BLaER1 treated with 17β-estradiol and CSF1 and Interleukin-3, amounts not matched to agents 10 nM and 100 nM (cell line): ENCODE measurements around the gene PRDM11.

Experiments used
- H3K27ac ChIP-seq, 11 experiments: shearing (Covaris generic); formaldehyde crosslinking; 2 replicates each; pipeline ENCODE4 v1.8.1; 2022
- H3K27me3 ChIP-seq, 11 experiments: shearing (Covaris generic); formaldehyde crosslinking; 2 replicates each; pipeline ENCODE4 v1.8.1; 2022
- H3K36me3 ChIP-seq, 11 experiments: shearing (Covaris generic); formaldehyde crosslinking; 2 replicates each; pipeline ENCODE4 v1.8.1; 2022
- H3K4me1 ChIP-seq, 10 experiments: shearing (Covaris generic); formaldehyde crosslinking; 2 replicates each; pipeline ENCODE4 v1.8.1; 2022
- H3K4me2 ChIP-seq, 11 experiments: shearing (Covaris generic); formaldehyde crosslinking; 2 replicates each; pipeline ENCODE4 v1.8.1; 2022
- H3K4me3 ChIP-seq, 10 experiments: shearing (Covaris generic); formaldehyde crosslinking; 2 replicates each; pipeline ENCODE4 v1.8.1; 2022
- H3K9ac ChIP-seq, 11 experiments: shearing (Covaris generic); formaldehyde crosslinking; 2 replicates each; pipeline ENCODE4 v1.8.1; 2022
- H3K9me3 ChIP-seq, 11 experiments: shearing (Covaris generic); formaldehyde crosslinking; replicated peaks in 1 of 11; 2 replicates each; pipeline ENCODE4 v1.8.1; 2022
- H4K20me1 ChIP-seq, 11 experiments: shearing (Covaris generic); formaldehyde crosslinking; 2 replicates each; pipeline ENCODE4 v1.8.1; 2022
- Cebpa-rat ChIP-seq, 11 experiments: shearing (Covaris generic); IDR thresholded peaks; 2 replicates each; pipeline ENCODE4 v1.8.1; 2022

The PRDM11 gene

DNA sequence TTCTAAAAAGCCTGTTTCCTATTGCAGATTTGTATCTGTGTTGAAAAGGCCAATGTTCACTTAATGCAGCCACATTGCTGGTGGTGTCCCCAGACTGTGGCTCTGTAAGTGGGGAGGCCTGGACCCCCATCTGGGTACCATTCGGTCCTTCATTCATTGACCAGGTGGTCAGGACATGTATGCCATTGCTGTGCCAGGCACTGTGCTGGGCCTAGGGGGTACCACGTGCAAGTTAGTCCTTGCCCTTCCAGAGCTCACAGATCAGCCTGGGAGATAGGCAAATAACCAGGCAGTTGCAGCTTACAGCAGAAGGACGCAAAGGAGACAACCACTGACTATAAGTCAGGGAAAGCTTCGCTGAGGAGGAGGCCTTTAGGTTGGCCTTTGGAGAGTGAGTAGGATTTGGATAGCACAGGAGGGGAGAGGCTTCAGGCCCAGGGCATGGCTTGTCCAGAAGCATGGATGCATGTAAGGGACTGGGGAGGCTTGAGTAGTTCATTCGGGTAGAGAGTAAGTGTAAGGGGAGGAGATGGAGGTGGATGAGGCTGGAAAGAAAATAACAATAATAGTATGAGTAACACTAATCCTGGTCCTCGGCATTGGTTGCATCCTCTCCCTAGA is 5.0 kb downstream of the PRDM11 start:
- Histone ChIP-seq H3K27ac (no peak overlapping the region), H3K9ac (no peak overlapping the region)

DNA sequence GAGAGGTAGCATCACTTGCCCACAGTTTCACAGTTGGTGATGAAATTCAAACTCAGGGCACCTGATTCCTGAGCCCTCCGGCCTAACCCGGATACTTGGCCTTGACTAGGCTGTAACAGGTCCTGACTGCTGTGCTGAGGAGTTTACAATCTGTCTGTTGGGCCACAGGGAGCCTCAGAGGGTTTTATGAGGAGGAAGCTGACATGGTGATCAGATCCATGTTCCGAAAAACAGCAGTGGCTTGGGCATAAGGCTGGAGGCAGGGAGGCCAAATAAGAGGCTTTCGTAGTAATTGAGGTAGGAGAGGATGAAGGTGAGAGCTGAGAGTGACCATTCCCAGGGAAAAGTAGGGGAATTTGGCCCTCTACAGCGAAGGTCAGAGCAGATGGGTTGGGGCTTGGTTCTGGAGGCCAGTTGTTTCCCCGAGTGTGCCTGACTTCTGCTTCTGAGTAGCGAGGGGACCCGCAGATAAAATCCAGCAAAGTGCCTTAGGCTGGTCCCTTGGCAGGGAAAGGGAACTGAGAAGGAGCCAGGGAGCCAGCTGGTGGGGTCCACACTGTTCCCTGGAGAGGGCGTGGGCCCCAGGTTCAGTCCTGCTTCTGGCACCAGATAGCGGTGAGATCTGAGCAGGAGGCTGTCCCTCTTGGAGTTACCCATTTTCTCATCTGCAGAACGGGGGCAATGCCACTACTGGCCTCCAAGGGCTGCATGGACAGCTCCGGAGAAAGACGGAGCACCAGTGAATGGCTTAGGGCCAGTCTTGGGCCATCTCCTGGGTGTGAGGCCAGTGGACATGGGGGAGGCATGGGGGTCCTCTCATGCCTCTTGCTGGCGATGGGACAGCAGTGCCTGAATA is 6.5 kb downstream of the PRDM11 start:
- Histone ChIP-seq H3K9ac (no peak overlapping the region), H4K20me1 (peaks cover 0 to 91% (median 60%) of the 10 kb centered on the region in 11 experiments; a peak in 18 of 22 replicates), H3K4me2 (peak overlapping the region in 10 of 11 experiments; percentile 5 to 48 (median 30); a peak in 12 of 22 replicates), H3K27me3 (no peaks in the 10 kb centered on the region), H3K4me3 (no peak overlapping the region), H3K4me1 (peaks cover 12 to 59% (median 49%) of the 10 kb centered on the region in 10 experiments), H3K9me3 (peaks cover 0 to 4% (median 0%) of the 10 kb centered on the region in 11 experiments; a peak in 1 of 22 replicates), H3K36me3 (no peaks in the 10 kb centered on the region), H3K27ac (no peak overlapping the region)
- TF ChIP-seq Cebpa-rat (IDR thresholded peaks at IDR 0.05): no peak

More for the DNA sequence above, 5.0 kb downstream of the PRDM11 start:
- TF ChIP-seq Cebpa-rat (IDR thresholded peaks at IDR 0.05): no peak
- H4K20me1 ChIP-seq: peaks cover 0 to 76% (median 49%) of the 10 kb centered on the region in 11 experiments; a peak in 17 of 22 replicates
- H3K36me3 ChIP-seq: no peaks in the 10 kb centered on the region
- H3K4me3 ChIP-seq: no peak overlapping the region
- peaks cover 0 to 4% (median 0%) of the 10 kb centered on the region in 11 experiments; a peak in 1 of 22 replicates for H3K9me3 ChIP-seq
- H3K4me1 ChIP-seq: peaks cover 7 to 51% (median 41%) of the 10 kb centered on the region in 10 experiments
- H3K27me3 ChIP-seq: no peaks in the 10 kb centered on the region
- H3K4me2 ChIP-seq: no peak overlapping the region

DNA sequence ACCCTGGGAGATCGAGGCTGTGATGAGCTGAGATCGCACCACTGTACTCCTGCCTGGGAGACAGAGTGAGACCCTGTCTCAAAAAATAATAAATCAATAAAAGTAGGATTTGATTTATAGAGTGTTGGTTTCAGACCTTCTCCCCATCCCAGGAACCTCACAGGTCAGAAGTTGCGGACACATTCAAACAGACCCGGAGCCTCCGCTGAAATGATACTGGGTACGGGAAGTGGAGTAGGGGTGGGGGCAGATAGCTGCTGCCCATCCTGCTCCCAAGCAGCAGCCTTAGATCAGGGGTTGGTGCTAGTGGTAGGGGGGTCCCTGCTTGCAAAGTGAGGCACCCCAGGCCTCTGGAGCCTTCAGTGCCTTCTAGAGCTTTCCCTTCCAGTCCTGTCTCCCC is 7.8 kb downstream of the PRDM11 start:
- Histone ChIP-seq H3K9me3 (peaks cover 0 to 4% (median 0%) of the 10 kb centered on the region in 11 experiments; a peak in 1 of 22 replicates), H4K20me1 (peaks cover 0 to 97% (median 73%) of the 10 kb centered on the region in 11 experiments; a peak in 19 of 22 replicates), H3K27me3 (no peaks in the 10 kb centered on the region), H3K4me1 (peaks cover 23 to 65% (median 57%) of the 10 kb centered on the region in 10 experiments), H3K36me3 (no peaks in the 10 kb centered on the region), H3K4me3 (no peak overlapping the region), H3K9ac (no peak overlapping the region), H3K4me2 (peak overlapping the region in 7 of 11 experiments; percentile 18 to 54 (median 29); a peak in 10 of 22 replicates), H3K27ac (no peak overlapping the region)
- no peak for TF ChIP-seq Cebpa-rat (IDR thresholded peaks at IDR 0.05)

DNA sequence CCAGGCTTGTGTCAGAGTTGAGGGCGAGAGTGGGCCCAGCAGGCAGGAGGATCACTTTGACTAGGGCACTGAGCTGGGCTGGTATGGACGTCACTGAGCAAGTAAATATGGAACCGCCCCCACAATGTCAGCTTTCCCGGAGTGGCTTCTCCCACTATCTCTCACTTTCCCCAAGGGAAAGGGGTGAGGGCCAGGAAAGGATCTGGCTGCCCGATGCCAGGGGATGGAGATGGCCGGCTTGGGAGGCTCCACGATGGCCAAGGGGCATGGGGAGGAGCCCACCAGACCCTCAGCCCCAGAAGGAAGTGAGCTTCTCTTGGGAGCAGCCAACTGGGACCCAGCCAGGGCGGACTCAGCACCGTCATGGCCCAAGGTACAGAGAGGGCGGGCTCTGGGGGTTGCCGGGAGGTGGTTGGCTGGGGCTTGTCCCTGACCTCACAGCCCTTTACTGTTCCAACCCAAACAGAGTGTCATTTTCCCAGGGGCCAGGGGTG is 8.7 kb downstream of the PRDM11 start:
- Histone ChIP-seq H3K9ac (no peak overlapping the region), H3K4me3 (no peak overlapping the region), H3K9me3 (no peaks in the 10 kb centered on the region), H3K27ac (no peak overlapping the region), H3K4me2 (peak overlapping the region in 8 of 11 experiments; percentile 2 to 54 (median 34); a peak in 14 of 22 replicates), H3K4me1 (peaks cover 23 to 73% (median 64%) of the 10 kb centered on the region in 10 experiments), H4K20me1 (peaks cover 0 to 97% (median 81%) of the 10 kb centered on the region in 11 experiments; a peak in 19 of 22 replicates), H3K27me3 (no peaks in the 10 kb centered on the region), H3K36me3 (no peaks in the 10 kb centered on the region)
- no peak for TF ChIP-seq Cebpa-rat (IDR thresholded peaks at IDR 0.05)

DNA sequence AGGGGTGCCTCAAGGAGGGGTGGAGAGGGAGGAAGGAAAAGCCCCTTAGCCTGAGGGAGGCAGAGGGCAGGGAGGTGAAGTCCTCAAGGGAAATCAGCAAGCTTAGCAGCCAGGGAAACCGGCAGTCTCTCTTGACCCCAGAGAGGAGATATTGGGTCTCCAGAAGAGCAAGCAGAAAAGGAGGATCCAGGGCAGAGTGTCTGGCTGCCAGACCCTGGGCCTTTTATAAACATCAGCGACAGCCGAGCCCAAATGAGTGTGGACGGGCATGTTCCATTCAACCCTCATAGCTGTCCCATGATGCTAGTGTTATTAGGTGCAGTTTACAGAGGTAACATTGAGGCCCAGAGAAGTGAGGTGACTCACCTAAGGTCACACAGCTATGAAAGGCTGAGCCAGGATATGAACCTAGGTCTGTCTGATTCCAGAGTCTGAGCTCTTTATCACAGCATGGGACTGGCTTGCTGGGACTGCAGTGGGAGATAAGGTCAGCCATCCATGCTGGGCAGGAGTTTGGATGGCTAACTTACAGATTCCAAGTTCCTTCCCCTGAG is 9.3 kb downstream of the PRDM11 start:
- Histone ChIP-seq H3K4me2 (peak overlapping the region in 6 of 11 experiments; percentile 2 to 54 (median 42); a peak in 8 of 22 replicates), H3K27me3 (no peaks in the 10 kb centered on the region), H3K27ac (no peak overlapping the region), H3K4me1 (peaks cover 23 to 79% (median 67%) of the 10 kb centered on the region in 10 experiments), H4K20me1 (peaks cover 0 to 97% (median 84%) of the 10 kb centered on the region in 11 experiments; a peak in 19 of 22 replicates), H3K9me3 (no peaks in the 10 kb centered on the region), H3K4me3 (no peak overlapping the region), H3K9ac (no peak overlapping the region), H3K36me3 (no peaks in the 10 kb centered on the region)
- TF ChIP-seq Cebpa-rat (IDR thresholded peaks at IDR 0.05): no peak

DNA sequence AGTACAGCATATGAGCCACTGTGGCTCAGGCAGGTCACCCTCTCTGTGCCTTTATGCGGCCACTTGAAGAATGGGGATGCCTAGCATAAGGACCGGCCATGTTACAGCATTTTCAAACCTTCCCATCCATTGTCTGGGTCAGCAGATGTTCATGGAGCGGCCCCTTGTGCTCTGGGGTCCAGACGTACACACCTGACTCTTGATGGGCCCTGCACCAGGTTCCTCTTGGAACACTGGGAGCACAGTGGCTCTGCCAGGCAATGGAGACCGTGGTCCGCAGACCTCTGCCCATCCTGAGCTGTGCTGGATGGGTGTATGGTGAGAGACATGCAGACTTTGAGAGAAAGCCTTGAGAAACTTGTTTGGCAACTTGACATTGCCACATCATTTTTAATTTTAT is 9.8 kb downstream of the PRDM11 start:
- H3K9ac ChIP-seq: no peak overlapping the region
- H3K4me3 ChIP-seq: no peak overlapping the region
- peaks cover 23 to 84% (median 72%) of the 10 kb centered on the region in 10 experiments for H3K4me1 ChIP-seq
- peak overlapping the region in 1 of 11 experiments; percentile 89; a peak in 2 of 22 replicates for H3K4me2 ChIP-seq
- no peaks in the 10 kb centered on the region for H3K36me3 ChIP-seq
- H4K20me1 ChIP-seq: peaks cover 0 to 97% (median 85%) of the 10 kb centered on the region in 11 experiments; a peak in 19 of 22 replicates
- no peaks in the 10 kb centered on the region for H3K9me3 ChIP-seq
- no peak for TF ChIP-seq Cebpa-rat (IDR thresholded peaks at IDR 0.05)
- no peak overlapping the region for H3K27ac ChIP-seq
- no peaks in the 10 kb centered on the region for H3K27me3 ChIP-seq

DNA sequence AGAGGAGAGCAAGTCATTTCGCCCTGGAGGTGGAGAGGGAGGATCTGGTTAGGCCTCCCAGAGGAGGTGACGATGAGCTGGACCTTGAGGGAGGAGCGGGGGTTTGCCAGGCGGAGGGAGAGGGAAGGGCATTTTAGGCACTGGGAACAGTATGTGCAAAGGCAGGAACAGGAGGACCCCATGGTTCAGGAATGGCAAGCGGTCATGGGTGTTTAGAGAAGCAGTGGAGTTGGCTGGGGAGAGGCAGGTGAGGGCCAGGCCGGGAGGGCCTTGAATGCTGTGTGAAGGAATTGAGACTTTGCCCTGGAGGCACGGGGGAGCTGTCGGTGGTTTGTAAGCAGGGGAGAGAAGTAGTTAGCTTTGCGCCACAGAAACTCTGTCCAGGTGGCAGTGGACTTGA is 10.3 kb downstream of the PRDM11 start:
- Histone ChIP-seq H3K9ac (peak overlapping the region in 1 of 11 experiments; percentile 2; a peak in 1 of 22 replicates), H3K27ac (no peak overlapping the region), H3K27me3 (no peaks in the 10 kb centered on the region), H3K9me3 (no peaks in the 10 kb centered on the region), H3K4me2 (peak overlapping the region in 9 of 11 experiments; percentile 51 to 90 (median 83); a peak in 11 of 22 replicates), H3K36me3 (no peaks in the 10 kb centered on the region), H3K4me1 (peaks cover 23 to 90% (median 78%) of the 10 kb centered on the region in 10 experiments), H4K20me1 (peaks cover 0 to 97% (median 85%) of the 10 kb centered on the region in 11 experiments; a peak in 19 of 22 replicates), H3K4me3 (no peak overlapping the region)
- TF ChIP-seq Cebpa-rat (IDR thresholded peaks at IDR 0.05): no peak
